ENCODE results near the gene CAND2.

The CAND2 gene

GRCh38 chr3:12809435-12809834, 13.0 kb downstream of the CAND2 start:
- no peak for TF ChIP-seq CTCF (IDR thresholded peaks at IDR 0.05; ENCODE audit: insufficient read depth, low read depth, low read length, missing control alignments)
- DNase-seq (ENCODE audit: low read depth): no peak
- H3K4me3 ChIP-seq (ENCODE audit: low read length): no peak overlapping the region

DNA sequence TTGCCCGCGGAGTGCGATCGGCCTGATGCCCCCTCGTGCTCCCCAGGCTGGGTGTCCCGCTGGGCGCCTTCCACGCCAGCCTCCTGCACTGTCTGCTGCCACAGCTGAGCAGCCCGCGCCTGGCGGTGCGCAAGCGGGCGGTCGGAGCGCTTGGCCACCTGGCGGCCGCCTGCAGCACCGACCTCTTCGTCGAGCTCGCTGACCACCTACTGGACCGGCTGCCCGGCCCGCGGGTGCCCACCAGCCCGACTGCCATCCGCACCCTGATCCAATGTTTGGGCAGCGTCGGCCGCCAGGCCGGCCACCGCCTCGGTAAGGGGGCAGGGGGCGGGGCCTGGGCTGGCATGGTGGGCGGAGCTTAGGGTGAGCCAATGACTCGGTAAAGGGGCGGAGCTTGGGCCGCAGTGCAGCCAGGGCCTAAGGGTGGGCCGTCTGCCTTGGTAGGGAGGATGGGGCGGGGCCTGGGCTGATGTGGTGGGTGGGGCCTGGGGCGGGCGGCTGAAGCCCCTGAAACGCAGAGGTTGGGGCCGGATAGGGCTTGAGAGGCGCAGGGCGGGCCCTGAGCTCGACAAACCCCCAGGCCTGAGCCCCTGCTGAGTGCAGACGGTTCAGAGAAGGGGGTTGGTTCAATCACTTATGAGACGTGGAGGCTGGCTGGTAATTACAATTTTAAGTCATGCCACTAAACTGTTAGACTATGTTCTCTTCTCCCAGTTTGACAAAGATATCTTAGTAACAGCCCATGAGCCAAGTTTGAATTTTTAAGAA, 13.7 kb downstream of the CAND2 start:
- peak overlapping the region; percentile 52 for H3K4me3 ChIP-seq (ENCODE audit: low read length)
- peak; percentile 88 for DNase-seq (ENCODE audit: low read depth)
- peak; percentile 38 for TF ChIP-seq CTCF (IDR thresholded peaks at IDR 0.05; ENCODE audit: insufficient read depth, low read depth, low read length, missing control alignments)

DNA sequence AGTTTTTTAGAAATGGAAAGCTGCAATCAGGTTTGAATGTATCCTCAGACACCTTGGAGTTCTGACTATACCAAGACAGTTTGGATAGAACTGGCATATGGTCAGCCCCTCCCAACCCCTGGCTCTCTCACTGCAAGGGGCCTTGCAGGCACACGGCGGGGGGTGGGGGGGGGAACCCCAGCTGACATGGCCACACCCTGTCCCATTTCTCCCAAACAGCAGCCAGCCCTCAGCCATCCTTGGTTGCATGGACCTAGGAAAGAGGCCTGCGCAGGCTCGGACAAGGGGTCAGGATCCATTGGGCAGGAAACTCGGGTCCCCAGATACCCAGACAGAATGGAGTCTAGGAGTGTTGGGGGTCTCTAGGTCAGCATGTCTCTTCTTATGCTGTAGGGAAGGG, 14.5 kb downstream of the CAND2 start:
- DNase-seq (ENCODE audit: low read depth): no peak
- TF ChIP-seq CTCF (IDR thresholded peaks at IDR 0.05; ENCODE audit: insufficient read depth, low read depth, low read length, missing control alignments): no peak
- no peak overlapping the region for H3K4me3 ChIP-seq (ENCODE audit: low read length)

GRCh38 chr3:12812812-12813211, 16.3 kb downstream of the CAND2 start:
- no peak for DNase-seq (ENCODE audit: low read depth)
- no peak for TF ChIP-seq CTCF (IDR thresholded peaks at IDR 0.05; ENCODE audit: insufficient read depth, low read depth, low read length, missing control alignments)
- H3K4me3 ChIP-seq (ENCODE audit: low read length): no peak overlapping the region

DNA sequence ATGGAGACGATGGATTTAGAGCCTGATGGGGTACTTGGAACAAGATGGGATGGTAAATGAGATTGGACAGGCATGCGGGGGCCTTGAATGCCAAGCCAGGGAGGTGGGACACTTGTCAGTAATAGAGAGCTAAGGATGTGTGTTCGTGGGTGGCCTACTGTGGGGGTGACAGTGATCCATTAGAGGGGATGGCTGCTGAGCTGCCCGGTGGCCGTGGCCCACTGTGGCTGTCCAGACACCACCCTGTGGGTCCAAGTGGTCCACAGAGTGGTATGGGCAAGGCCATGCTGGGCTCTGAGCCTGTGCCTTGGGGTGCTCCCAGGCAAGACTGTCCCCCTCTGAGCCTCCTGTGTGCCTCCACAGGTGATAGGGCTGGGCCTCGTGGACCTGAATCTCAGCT, 17.5 kb downstream of the CAND2 start:
- TF ChIP-seq CTCF (IDR thresholded peaks at IDR 0.05; ENCODE audit: insufficient read depth, low read depth, low read length, missing control alignments): no peak
- DNase-seq (ENCODE audit: low read depth): no peak
- no peak overlapping the region for H3K4me3 ChIP-seq (ENCODE audit: low read length)

- H3K4me3 ChIP-seq (ENCODE audit: low read length): no peak overlapping the region
- no peak for TF ChIP-seq CTCF (IDR thresholded peaks at IDR 0.05; ENCODE audit: insufficient read depth, low read depth, low read length, missing control alignments)
- no peak for DNase-seq (ENCODE audit: low read depth)
Observed at GRCh38 chr3:12815078-12815477, 18.6 kb downstream of the CAND2 start.

DNA sequence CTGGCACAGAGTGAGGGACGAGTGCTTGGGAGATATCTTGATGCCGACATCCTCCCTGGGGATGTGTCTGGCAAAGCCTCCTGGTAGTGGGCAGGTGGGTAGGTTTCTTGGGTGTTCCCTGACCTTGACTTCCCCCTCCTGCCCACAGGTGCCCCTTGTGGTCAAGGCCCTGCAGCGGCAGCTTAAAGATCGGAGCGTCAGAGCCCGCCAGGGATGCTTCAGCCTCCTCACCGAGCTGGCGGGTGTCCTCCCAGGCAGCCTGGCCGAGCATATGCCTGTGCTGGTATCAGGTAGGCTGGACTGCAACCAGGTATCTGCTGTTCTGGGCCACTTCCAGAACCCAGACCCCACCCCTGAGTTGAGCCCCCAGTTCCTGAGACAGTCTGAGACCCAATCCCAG, 19.2 kb downstream of the CAND2 start:
- TF ChIP-seq CTCF (IDR thresholded peaks at IDR 0.05; ENCODE audit: insufficient read depth, low read depth, low read length, missing control alignments): no peak
- DNase-seq (ENCODE audit: low read depth): no peak
- no peak overlapping the region for H3K4me3 ChIP-seq (ENCODE audit: low read length)

Measured in epithelial cell of esophagus (primary cell).